Measurements from ENCODE around the gene PCSK5.
"Not testable (repeated sequence)": the region's sequence is repeated elsewhere in the genome, so short reads cannot be mapped to it uniquely, and the experiment has no call there.

PCSK5 gene

DNA sequence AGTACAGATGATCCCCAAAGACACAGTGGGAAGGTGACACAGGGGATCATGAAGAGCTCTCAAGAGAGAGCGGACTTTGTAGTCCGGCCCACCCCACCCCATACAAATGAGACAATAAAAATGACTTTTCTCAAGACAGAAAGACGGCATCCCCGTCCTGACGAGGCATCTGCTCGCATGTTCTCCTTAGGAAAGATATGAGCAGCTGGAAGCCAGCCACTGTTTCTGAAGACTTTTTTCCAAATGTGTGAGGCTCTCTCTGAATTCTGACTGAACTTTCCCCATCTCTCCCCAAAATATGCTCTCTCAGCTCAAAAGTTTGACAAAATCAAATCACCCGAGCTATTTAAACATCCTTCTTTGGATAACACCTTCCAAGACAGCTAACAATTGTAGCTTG lies 398.6 kb downstream of the PCSK5 start:
- DNase-seq: no peak

DNA sequence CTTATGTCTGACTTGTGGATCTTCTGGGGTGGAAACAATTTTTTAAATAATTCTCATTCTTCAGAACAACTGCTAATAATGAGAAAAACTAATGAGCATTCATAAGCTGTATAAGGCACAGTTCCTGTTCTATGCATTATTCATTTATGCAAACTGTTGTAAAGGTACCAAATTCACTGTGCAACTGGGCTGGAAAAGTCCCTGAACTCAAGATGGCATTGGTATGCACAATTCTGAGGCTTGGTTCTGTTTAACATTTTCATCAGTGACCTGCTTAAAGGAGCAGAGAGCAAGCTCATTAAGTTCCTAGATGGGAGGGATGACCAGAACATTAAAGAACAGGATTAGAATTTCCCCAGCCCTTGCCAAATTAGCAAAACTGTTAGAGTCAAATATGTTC lies 399.2 kb downstream of the PCSK5 start:
- no peak for DNase-seq

DNA sequence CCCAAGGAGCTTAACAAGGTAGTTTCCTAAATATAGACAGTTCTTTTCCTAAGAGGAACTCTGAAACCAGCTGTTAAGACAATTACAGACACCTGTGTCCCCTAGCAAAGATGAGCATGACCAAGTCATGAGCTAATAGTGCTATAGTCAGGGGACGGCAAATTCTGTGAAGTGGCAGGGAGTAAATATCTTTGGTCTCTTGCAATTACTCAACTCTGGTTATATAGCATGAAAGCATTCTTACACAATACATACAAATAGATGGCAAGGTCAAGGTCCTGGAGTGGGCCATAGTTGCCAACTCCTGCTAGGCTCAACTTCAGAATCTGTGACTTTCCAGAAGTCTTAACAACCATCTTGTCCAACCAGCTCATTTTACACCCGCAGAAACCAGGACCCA lies 400.1 kb downstream of the PCSK5 start:
- no peak for DNase-seq

DNA sequence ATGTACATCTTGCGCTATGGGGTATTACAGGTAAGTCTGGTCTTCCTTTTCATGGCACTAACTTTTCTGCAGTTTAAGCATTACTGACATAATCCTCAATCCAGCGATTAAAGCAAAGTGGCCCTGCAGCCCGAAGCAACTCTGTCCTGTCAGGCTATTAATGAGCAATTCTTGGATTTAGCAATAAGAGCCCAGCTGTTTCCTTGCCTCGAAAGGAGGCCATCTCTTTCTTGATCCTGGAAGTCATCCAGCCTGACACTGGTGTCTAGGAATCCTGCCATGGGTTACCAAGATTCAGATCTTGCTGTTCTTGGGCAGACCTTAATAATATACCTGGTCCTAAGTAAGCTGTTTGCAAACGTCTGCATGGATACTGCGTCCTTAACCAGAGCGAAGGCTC lies 401.8 kb downstream of the PCSK5 start:
- DNase-seq: no peak

DNA sequence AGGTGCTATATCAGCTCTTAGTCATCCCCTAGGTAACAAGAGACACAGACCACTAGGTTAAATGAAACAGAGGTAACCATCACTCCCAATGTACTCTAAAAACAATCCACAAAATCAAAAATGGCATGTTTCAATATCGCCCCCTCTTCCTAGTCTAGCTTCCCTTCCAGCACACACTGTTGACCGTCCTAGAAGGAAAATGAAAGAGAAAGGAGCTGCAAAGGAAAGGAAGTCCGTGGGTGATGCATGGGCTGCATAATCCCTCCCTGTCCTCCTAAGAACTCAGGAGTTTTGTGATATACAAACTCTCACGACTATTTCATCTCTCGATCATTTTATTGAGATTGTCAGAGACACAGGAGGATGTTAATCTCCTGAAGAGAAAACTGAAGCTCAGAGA lies 402.2 kb downstream of the PCSK5 start:
- no peak for DNase-seq

DNA sequence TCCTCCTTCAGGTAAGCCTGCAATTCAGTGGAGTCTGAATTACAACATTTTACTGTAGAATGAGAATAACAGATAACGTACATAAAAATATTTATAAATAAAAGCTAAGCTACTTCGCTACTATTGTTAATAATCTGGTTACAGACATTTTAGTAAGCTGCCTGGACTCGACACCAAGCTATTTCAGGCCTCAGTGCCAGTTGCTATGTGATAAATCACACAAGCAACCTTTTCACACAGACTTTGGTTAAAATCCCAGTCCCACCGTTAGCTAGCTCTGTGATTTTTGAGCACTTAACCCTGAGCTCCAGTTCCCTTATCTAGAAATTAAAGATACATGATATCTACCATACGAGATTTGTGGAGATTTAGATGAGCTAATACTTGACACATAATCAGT lies 403.8 kb downstream of the PCSK5 start:
- DNase-seq: no peak

DNA sequence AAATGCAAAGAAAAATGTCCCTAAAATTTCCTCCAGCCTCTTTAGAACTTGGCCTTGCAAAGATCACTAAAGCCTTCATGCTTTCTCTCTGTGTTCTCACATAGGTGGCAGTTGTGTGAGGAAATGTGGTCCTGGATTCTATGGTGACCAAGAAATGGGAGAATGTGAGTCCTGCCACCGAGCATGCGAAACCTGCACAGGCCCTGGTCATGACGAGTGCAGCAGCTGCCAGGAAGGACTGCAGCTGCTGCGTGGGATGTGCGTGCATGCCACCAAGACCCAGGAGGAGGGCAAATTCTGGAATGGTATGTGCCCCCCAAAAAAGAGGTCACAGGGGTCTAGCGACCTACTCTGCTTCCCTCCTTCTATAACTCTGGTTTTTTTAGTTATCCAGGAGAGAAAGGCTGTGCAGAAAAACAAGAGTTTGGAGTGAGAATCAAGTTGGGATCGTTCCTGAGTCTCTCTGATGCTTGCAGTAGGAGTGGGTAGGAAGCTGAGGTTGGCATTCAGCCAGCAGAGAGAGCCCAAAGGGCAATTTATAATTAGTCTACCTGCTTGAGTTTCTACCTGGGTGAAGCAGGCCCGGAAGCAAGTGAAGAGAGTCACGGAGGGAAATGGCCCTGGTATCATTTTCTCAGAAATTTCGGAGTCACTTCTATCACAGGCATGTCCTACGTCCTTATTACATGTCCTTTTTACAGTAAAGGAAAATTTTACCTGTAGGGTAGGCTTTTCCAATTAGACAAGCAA lies 406.3 kb downstream of the PCSK5 start:
- DNase-seq: peak; percentile 25

DNA sequence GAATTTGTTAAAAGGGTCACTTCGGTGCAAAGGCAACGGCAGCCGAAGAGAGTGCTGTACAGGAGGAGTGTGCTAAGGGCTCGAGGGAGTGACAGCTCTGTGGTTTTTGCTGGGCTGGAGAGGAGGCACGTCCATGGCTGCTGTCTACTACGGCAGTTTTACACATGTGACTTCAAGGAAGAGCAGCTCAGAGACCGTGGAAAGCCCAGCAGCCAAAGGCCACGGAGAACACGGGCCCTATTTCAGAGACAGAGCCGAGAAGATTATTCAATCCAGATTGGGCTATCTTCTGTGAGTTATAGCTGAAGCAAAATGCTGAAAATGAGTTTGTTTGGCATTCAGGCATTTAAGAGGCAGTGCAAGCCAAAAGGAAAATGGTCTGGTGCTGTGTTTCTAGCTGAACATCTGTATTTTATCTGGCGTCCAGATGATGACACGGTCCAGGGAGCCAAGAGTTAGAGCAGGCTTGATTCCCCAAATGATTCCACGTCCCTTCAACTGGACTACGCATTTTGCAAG lies 407.3 kb downstream of the PCSK5 start:
- DNase-seq: peak; percentile 82

DNA sequence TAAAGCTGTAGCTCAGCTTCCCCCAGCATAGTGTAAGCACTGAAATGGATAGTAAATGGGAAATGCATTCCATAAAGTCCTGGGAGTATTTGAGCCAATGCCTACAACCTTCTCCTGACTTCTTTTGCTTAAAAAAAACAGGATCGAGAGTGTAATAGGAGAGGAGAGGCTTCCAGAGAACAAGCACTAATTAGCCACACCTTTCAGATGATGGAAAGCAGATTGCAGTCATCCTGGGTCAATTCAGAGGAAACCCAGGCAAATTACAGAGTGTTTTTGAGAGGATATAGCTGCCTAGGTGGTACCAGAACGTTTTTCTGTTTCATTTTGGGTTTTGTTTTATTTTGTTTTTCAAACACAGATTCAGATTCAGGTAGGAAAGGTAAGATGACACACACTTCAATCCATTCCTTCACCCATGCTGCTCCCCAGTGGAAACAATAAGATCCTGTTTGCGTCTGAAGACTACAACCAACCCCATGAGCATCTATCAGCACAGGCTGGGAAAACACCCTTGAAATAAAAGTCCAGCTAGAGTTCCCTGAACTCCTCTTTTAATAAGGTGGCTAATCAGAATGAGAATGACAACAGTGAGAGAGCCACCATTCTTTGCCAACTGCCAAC lies 408.2 kb downstream of the PCSK5 start:
- DNase-seq: no peak

DNA sequence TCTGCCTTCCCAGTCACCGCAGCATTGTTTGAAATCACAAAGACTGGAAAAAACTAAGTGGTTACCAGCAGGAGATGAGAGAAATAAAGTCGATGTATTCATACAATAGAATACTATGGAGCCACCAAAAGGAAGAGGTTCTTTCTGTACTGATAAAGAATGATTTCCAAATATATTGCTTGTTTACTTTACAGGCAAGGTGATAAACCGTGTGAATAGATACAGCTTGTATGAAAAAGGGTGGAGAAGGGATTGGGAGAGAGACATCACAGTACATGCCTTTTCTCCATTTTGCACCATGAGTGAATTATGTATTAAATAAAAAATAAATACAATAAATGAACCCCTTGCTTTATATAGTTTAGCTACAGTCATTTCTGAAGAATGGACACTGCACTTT lies 412.1 kb downstream of the PCSK5 start:
- no peak for DNase-seq

DNA sequence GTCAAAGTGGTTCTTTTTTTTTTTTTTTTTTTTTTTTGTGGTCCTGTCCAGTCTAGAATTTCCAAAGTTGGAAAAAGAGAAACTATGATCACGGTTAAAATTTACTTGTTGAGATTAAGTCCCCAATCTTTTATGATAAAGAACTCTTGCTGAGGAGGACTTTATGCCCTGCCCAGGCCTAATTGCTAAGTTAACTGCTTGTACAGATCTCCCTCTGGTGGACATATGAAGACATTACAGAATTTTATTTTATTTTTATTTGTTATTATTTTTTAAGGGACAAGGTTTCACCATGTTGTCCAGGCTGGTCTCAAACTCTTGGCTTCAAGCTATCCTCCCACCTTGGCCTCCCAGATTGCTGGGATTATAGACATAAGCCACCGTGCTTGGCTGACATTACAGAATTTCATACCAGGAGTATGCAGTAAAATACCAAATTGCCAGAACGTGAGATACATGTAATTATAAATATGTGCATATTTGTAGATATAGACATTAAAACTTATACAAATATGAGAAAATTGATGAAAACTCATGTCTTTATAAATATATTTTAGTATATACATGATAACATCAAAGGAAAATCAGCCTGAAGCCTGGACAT lies 412.6 kb downstream of the PCSK5 start:
- DNase-seq: no peak

DNA sequence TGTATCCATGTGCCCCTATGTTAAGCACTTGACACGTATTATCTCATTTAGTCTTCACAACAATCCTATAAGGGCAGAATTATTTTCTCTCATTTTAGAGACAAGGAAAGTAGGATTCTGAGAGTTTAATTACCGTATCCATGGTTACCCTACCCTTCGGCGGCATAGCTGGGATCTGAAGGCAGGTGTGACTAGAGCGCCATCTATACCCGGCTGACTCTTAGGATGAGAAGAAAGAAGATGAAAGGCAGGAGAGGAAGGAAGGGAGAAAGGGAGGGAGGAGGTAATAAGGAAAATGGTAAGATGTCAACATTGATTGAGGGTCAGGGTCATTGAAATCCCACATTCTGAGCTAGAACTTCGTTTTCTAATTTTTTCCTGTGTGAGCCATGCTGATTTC lies 416.6 kb downstream of the PCSK5 start:
- DNase-seq: not testable (repeated sequence)

DNA sequence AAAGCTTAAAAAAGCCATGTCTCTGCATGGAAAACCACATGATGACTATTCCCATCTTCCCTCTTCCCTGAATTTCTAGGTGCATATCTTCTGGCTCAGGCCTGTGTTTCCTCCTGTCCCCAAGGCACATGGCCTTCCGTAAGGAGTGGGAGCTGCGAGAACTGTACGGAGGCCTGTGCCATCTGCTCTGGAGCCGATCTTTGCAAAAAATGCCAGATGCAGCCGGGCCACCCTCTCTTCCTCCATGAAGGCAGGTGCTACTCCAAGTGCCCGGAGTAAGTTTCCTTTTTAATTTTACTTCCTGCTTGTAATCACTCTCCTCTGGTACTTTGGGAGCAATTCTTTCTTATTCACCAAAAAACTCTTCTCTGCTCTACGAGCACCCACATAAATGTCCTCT lies 420.1 kb downstream of the PCSK5 start:
- no peak for DNase-seq

DNA sequence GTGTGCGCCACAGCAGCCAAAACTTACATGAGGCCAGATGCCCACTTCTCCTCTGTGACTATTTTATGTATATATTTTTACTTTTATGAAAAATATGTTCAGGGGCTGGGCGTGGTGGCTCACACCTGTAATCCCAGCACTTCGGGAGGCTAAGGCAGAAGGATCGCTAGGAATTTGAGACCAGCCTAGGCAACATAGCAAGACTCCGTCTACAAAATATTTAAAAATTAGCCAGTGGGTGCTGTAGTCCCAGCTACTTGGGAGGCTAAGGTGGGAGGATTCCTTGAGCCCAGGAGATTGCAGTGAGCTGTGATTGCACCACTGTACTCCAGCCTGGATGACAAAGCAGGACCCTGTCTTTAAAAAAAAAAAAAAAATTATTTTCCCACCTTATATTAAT lies 420.5 kb downstream of the PCSK5 start:
- DNase-seq: no peak

DNA sequence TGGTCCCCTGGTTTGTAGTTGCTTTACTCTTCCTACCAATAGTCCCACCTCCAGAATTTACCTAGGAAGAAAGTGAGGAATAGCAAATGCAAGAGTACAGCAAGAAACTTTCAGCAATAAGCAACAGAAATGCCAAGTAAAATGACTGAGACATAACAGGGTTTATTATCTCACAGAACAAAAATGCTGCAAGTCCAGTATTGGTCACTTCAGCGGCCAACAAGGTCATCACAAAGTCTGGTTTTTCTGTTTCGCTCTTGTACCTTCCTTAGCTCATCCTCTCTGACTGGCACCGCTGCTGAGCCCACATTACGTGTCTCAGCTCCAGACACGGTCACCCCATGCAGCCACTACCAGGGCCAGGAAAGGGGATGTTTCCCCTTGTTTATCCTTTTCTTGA lies 421.1 kb downstream of the PCSK5 start:
- no peak for DNase-seq

DNA sequence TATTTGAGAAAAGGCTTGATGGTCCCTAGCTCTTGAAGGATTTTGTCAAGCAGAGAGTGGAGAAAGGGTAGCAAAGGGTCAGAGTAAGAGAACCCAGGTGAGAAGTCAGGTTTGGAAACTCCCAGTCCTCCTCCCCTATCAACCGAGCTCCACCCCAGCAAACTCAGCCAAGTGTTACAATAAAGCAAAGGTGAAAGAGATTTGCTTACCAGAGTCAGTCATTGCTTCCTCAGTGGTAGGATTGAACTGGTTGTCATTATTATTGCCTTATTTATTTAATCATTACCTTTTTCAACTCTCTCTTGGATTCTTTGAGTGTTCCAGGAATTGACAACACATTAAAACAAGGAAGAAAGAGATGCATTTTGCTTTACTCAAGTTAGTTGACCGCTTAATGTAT lies 423.3 kb downstream of the PCSK5 start:
- no peak for DNase-seq

DNA sequence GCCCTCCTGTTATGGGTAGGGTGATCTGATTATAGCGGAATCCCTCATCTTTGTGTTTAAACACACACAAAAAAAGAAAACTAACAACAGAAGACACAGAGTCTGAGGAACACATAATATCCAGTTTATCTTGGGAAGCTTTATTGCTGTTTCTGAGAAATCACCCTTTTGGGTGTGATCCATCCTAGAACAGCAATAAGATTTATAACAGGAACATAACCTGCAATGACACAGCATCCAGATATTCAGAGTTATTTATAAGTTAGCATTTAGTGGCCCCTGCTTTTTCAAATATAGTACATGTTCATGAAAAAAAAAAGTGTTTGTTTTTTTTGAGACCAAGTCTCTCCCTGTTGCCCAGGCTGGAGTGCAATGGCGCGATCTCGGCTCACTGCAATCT lies 423.8 kb downstream of the PCSK5 start:
- no peak for DNase-seq

DNA sequence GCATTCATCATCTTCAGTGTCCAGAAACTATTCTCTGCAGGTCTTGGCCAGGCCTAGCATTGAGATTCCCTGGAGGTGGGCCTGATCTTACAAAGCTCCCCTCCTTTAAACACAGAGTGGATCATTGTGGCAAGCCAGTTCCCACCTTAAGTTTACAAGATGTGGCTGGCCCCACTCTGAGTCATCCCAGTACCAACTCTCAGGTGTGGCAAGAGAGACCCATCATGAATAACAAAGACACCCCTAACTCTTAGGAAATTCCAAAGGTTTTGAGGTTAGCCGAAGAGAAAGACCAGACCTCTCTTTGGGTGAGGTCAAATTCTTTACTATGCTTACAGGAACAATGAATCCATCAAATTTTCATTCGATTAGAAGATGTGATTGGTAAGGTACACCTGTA lies 425.6 kb downstream of the PCSK5 start:
- DNase-seq: no peak

DNA sequence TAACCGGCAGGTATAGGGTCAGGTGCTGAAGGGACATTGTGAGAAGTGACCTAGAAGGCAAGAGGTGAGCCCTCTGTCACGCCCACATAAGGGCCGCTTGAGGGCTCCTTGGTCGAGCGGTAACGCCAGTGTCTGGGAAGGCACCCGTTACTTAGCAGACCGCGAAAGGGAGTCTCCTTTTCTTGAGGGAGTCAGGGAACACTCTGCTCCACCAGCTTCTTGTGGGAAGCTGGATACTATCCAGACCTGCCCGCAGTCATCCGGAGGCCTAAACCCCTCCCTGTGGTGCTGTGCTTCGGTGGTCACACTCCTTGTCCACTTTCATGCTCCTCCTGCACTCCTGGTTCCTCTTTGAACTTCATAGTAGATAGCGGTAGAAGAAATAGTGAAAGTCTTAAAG lies 429.0 kb downstream of the PCSK5 start:
- DNase-seq: not testable (repeated sequence)

DNA sequence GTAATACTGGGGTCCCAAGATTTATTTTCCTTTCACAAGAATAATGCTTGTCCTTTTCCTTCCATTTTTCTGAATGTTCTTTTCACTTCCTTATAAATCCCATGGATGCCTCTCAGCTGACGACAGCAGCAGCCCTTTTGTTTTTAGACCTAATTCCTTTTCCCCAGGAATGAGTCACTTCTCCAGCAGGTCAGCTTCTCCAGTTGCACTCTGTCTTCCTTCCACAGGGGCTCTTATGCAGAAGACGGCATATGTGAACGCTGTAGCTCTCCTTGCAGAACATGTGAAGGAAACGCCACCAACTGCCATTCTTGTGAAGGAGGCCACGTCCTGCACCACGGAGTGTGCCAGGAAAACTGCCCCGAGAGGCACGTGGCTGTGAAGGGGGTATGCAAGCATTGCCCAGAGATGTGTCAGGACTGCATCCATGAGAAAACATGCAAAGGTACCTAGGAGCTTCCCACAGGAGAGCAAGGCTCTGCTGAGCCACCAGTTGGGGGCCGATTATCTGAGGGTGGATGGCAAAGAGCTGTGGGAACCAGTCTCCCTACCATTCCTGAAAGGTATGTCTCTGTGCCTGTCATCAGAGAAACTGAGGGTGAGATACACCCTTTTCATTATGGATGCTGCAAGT lies 430.8 kb downstream of the PCSK5 start:
- DNase-seq: no peak

DNA sequence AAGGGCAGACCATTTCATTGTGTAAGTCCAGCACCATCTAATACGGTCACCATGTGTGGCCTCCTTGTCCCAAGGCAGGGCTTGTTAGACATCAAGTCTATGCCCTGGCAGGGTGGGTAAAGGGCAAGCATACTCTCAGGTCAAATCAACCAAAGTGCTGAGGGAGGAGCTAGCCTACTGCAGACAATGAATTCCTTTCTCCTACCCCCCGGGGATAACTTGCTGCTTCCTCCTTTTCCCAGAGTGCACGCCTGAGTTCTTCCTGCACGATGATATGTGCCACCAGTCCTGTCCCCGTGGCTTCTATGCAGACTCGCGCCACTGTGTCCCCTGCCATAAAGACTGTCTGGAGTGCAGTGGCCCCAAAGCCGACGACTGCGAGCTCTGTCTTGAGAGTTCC lies 432.3 kb downstream of the PCSK5 start:
- DNase-seq: no peak

DNA sequence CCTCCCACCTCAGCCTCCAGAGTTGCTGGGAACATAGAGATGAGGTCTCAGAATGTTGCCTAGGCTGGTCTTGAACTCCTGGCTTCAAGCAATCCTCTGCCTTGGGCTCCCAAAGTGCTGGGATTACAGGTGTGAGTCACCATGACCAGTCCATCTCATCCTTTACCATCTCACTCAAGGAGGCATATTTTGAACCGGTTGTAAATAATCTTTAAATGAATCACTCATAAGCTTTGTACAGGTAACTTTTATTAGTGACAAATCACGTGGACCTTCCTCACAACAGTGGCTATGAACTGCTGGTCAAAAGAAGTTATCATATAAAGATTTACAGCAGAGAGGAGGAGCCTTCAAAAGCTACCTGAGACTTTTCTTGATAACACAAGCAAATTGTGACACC lies 433.0 kb downstream of the PCSK5 start:
- no peak for DNase-seq

DNA sequence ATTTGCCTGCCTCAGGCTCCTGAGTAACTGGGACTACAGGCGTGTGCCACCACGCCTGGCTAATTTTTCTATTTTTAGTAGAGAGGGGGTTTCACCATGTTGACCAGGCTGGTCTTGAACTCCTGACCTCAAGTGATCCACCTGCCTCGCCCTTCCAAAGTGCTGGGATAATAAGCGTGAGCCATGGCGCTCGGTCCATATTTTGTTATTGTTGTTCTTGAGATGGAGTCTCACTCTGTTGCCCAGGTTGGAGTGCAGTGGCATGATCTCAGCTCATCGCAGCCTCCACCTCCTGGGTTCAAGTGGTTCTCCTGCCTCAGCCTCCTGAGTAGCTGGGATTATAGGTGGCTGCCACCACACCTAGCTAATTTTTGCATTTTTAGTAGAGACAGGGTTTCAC lies 433.6 kb downstream of the PCSK5 start:
- DNase-seq: not testable (repeated sequence)

DNA sequence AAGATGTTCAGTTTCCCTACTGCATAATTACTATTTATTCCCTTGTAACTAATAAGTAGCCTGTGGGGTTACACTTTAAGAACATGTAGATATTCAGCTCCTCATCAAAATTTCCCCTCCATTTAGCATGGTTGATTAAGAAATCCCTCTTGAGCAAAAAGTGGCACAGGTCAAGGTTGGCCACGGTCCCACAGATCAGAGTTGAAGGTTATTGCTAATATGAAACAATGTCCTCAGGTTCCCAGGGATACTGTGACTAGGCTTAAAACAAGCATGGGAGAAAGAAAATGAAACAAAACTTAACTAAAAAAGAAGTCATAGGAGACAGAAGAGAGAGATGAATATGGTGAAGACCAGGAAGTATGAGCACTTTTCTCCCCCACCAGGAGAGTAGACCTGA lies 439.6 kb downstream of the PCSK5 start:
- DNase-seq: no peak
